Liver (tissue), 3 donors: ENCODE results near the gene PEX11B.

Experiments used
- FOXA1 ChIP-seq: IDR thresholded peaks from 2 replicates; pipeline ENCODE4 v1.6.1; 2016; ENCODE audit warnings: antibody characterized with exemption
- GABPA ChIP-seq, 2 donors: IDR thresholded peaks in 1 of 2; conservative IDR thresholded peaks in 1 of 2; 2 replicates each; pipeline ENCODE4 v1.6.1; 2016; ENCODE audit warnings: antibody characterized with exemption in 2 of 2, mild to moderate bottlenecking in 1 of 2, moderate library complexity in 1 of 2
- HNF4A ChIP-seq, 2 donors: conservative IDR thresholded peaks; 2 replicates each; pipeline ENCODE4 v1.6.1; 2016; ENCODE audit warnings: antibody characterized with exemption in 2 of 2, mild to moderate bottlenecking in 2 of 2
- HNF4G ChIP-seq: IDR thresholded peaks from 2 replicates; pipeline ENCODE4 v1.6.1; 2016; ENCODE audit warnings: antibody characterized with exemption
- JUND ChIP-seq, 2 donors: IDR thresholded peaks; 2 replicates each; pipeline ENCODE4 v1.6.1; 2016; ENCODE audit warnings: antibody characterized with exemption in 2 of 2
- RAD21 ChIP-seq, 2 donors: IDR thresholded peaks; 2 replicates each; pipeline ENCODE4 v1.6.1; 2016; ENCODE audit warnings: antibody characterized with exemption in 2 of 2, mild to moderate bottlenecking in 2 of 2
- RXRA ChIP-seq, 2 donors: IDR thresholded peaks; 2 replicates each; pipeline ENCODE4 v1.6.1; 2017 to 2018; ENCODE audit warnings: antibody characterized with exemption in 2 of 2, mild to moderate bottlenecking in 1 of 2
- TAF1 ChIP-seq: conservative IDR thresholded peaks from 2 replicates; pipeline ENCODE4 v1.6.1; 2016; ENCODE audit warnings: antibody characterized with exemption, mild to moderate bottlenecking
- YY1 ChIP-seq: IDR thresholded peaks from 2 replicates; pipeline ENCODE4 v1.6.1; 2016; ENCODE audit warnings: antibody characterized with exemption, mild to moderate bottlenecking
- TF ChIP-seq, protein P1 (sequence below): fragments of 150-350 bp; IDR thresholded peaks from 2 replicates; pipeline ENCODE4 v1.5.1; 2017; ENCODE audit warnings: improper control_type of control experiment, low read depth, low read length; ENCODE audit not compliant: missing input control
- TF ChIP-seq, protein P2 (sequence below): IDR thresholded peaks from 2 replicates; pipeline ENCODE4 v1.6.1; 2016; ENCODE audit warnings: antibody characterized with exemption
- TF ChIP-seq, protein P3 (sequence below): IDR thresholded peaks from 2 replicates; pipeline ENCODE4 v1.6.1; 2016; ENCODE audit warnings: antibody characterized with exemption, mild to moderate bottlenecking
- donor health status: healthy.
- donor health status: healthy.

DNA sequence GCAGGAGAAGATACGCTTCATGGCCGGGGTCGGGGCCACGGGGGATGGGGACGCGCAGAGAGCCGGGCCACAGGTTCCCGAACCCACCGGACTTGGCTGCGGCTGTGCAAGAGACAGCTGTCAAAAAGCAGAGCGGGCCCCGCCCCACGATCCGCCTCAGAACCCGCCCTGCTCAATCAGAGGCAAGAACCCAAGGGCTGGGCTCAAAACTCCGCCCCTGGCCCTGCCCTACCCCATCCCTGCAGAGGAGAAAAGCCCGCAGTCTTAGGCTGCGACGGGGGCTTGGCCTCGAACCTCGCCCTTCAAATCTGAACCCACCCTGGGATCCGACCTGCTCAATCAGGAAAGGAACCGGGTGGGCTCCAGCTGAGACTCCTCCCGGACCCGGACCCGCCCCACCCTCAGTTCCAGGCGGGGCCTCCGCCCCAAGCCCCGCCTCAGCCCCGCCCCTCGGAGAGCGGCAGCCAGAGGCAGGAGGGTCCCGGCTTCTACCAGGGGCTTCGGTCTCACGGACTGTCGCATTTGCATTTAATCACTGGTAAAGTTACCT, 32.7 kb downstream of the PEX11B start, which contains the start of gene ANKRD35:
- TF ChIP-seq, protein P1, sequence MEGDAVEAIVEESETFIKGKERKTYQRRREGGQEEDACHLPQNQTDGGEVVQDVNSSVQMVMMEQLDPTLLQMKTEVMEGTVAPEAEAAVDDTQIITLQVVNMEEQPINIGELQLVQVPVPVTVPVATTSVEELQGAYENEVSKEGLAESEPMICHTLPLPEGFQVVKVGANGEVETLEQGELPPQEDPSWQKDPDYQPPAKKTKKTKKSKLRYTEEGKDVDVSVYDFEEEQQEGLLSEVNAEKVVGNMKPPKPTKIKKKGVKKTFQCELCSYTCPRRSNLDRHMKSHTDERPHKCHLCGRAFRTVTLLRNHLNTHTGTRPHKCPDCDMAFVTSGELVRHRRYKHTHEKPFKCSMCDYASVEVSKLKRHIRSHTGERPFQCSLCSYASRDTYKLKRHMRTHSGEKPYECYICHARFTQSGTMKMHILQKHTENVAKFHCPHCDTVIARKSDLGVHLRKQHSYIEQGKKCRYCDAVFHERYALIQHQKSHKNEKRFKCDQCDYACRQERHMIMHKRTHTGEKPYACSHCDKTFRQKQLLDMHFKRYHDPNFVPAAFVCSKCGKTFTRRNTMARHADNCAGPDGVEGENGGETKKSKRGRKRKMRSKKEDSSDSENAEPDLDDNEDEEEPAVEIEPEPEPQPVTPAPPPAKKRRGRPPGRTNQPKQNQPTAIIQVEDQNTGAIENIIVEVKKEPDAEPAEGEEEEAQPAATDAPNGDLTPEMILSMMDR = no peak
- TF ChIP-seq GABPA (IDR thresholded peaks at IDR 0.05 in 1 of 2, conservative IDR thresholded peaks at IDR 0.05 in 1 of 2) (no peak), FOXA1 (no peak), YY1 (no peak), RAD21 (IDR thresholded peaks at IDR 0.05) (no peak), TAF1 (no peak), JUND (IDR thresholded peaks at IDR 0.05) (no peak), HNF4A (conservative IDR thresholded peaks at IDR 0.05) (no peak), HNF4G (no peak), RXRA (IDR thresholded peaks at IDR 0.05) (no peak)
- TF ChIP-seq, protein P2, sequence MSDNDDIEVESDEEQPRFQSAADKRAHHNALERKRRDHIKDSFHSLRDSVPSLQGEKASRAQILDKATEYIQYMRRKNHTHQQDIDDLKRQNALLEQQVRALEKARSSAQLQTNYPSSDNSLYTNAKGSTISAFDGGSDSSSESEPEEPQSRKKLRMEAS = no peak
- TF ChIP-seq, protein P3, sequence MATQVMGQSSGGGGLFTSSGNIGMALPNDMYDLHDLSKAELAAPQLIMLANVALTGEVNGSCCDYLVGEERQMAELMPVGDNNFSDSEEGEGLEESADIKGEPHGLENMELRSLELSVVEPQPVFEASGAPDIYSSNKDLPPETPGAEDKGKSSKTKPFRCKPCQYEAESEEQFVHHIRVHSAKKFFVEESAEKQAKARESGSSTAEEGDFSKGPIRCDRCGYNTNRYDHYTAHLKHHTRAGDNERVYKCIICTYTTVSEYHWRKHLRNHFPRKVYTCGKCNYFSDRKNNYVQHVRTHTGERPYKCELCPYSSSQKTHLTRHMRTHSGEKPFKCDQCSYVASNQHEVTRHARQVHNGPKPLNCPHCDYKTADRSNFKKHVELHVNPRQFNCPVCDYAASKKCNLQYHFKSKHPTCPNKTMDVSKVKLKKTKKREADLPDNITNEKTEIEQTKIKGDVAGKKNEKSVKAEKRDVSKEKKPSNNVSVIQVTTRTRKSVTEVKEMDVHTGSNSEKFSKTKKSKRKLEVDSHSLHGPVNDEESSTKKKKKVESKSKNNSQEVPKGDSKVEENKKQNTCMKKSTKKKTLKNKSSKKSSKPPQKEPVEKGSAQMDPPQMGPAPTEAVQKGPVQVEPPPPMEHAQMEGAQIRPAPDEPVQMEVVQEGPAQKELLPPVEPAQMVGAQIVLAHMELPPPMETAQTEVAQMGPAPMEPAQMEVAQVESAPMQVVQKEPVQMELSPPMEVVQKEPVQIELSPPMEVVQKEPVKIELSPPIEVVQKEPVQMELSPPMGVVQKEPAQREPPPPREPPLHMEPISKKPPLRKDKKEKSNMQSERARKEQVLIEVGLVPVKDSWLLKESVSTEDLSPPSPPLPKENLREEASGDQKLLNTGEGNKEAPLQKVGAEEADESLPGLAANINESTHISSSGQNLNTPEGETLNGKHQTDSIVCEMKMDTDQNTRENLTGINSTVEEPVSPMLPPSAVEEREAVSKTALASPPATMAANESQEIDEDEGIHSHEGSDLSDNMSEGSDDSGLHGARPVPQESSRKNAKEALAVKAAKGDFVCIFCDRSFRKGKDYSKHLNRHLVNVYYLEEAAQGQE = no peak
